ENCODE data around the gene COL5A1. TPM values are rescaled to one million over a fixed set of nuclear protein-coding genes. Genes with fewer than 3 reads are reported as not detected.

The COL5A1 gene
- total RNA-seq, 1 experiment from 2014 or later: 9.5 TPM

DNA sequence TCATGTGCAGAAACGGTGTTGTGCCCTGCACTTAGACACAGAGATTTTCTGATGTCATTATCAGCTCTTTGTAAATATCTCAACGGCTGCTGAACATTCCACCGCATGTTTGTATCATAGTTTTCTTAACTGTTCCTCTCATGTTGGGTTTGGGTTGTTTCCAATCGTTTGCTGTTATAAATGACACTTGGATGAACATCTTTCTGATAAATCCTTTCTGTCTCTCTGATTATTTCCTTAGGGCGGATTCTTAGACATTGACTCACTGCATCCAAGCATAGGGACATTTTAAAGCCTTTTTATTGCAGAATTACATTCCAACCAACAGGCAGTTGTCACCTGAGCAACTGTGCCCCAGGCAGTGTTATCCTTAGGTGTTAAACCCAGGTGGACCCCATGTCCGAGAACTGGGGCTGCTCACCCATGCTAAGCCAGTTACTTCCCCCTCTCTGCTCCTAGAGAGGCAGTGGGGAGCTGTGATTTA is 28.5 kb downstream of the COL5A1 start:
- Histone ChIP-seq H3K79me1 (ENCODE audit: insufficient read depth, low read depth, low read length, poor library complexity, severe bottlenecking) (no peaks in the 10 kb centered on the region), H3K23ac (ENCODE audit: insufficient read length, low read depth, low read length) (no peak overlapping the region), H3K27me3 (ENCODE audit: insufficient read depth, low read length) (no peaks in the 10 kb centered on the region), H3K27ac (ENCODE audit: insufficient read length, low read depth, low read length) (no peak overlapping the region), H2AK5ac (ENCODE audit: insufficient read length, low read length) (no peak overlapping the region), H3K79me2 (ENCODE audit: insufficient read depth, low read length) (no peaks in the 10 kb centered on the region), H3K4me2 (ENCODE audit: insufficient read depth, insufficient read length, low read length) (no peak overlapping the region), H4K8ac (replicated peaks; ENCODE audit: insufficient read length, low read depth, low read length) (no peak overlapping the region), H3K9ac (ENCODE audit: extremely low read depth, insufficient read length, low read length) (no peak overlapping the region), H2BK15ac (ENCODE audit: low read depth, low read length) (no peak overlapping the region), H3K56ac (ENCODE audit: insufficient read length, low read depth, low read length) (no peak overlapping the region), H2BK12ac (ENCODE audit: insufficient read length, low read depth, low read length) (no peak overlapping the region), H3K18ac (ENCODE audit: insufficient read length, low read depth, low read length) (no peak overlapping the region), H3K4me1 (ENCODE audit: insufficient read depth, low read length) (no peaks in the 10 kb centered on the region), H4K91ac (ENCODE audit: insufficient read length, low read depth, low read length) (no peak overlapping the region), H3K4ac (ENCODE audit: low read depth, low read length) (no peak overlapping the region), H2BK20ac (ENCODE audit: low read depth, low read length, poor library complexity, severe bottlenecking) (no peak overlapping the region), H4K20me1 (ENCODE audit: control insufficient read depth, insufficient read depth, insufficient read length) (no peaks in the 10 kb centered on the region), H3K14ac (ENCODE audit: insufficient read depth, low read length) (no peak overlapping the region), H3T11ph (ENCODE audit: low read length) (no peak overlapping the region), H4K5ac (ENCODE audit: insufficient read length, low read depth, low read length) (no peak overlapping the region), H3K9me3 (ENCODE audit: control insufficient read depth, low read depth, low read length) (no peaks in the 10 kb centered on the region), H3K23me2 (ENCODE audit: insufficient read length, low read depth, low read length, poor library complexity, severe bottlenecking) (no peaks in the 10 kb centered on the region), H2BK5ac (ENCODE audit: insufficient read length, low read length) (no peak overlapping the region), H2AFZ (ENCODE audit: low read length) (no peak overlapping the region), H2BK120ac (ENCODE audit: low read depth, low read length, poor library complexity, severe bottlenecking) (no peak overlapping the region)
- TF ChIP-seq, protein P1, sequence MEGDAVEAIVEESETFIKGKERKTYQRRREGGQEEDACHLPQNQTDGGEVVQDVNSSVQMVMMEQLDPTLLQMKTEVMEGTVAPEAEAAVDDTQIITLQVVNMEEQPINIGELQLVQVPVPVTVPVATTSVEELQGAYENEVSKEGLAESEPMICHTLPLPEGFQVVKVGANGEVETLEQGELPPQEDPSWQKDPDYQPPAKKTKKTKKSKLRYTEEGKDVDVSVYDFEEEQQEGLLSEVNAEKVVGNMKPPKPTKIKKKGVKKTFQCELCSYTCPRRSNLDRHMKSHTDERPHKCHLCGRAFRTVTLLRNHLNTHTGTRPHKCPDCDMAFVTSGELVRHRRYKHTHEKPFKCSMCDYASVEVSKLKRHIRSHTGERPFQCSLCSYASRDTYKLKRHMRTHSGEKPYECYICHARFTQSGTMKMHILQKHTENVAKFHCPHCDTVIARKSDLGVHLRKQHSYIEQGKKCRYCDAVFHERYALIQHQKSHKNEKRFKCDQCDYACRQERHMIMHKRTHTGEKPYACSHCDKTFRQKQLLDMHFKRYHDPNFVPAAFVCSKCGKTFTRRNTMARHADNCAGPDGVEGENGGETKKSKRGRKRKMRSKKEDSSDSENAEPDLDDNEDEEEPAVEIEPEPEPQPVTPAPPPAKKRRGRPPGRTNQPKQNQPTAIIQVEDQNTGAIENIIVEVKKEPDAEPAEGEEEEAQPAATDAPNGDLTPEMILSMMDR (conservative IDR thresholded peaks at IDR 0.05): no peak
- Mint-ChIP-seq H3K4me3 (no peak overlapping the region), H3K36me3 (ENCODE audit: insufficient read depth in 1 of 3, low read depth in 3 of 3) (peaks cover 0 to 3% (median 0%) of the 10 kb centered on the region in 3 experiments; a peak in 1 of 7 replicates), H3K27me3 (ENCODE audit: low read depth) (no peaks in the 10 kb centered on the region; the same call in none of the 2 replicates), H3K27ac (no peak overlapping the region), H3K4me1 (peaks cover 0 to 6% of the 10 kb centered on the region in 2 experiments; a peak in 1 of 4 replicates), H3K9me3 (peaks cover 5 to 6% of the 10 kb centered on the region in 2 experiments; a peak in 2 of 5 replicates)
- no CpG with 5 or more reads among the region's 6 CpGs for WGBS (ENCODE audit: extremely low coverage, insufficient read length, low lambda C conversion rate)
- no peak for DNase-seq
